A673 (cell line): ENCODE measurements around the gene GPR68. TPM values are rescaled to one million over a fixed set of nuclear protein-coding genes. Genes with fewer than 3 reads are reported as not detected.
"Not testable (repeated sequence)": the region's sequence is repeated elsewhere in the genome, so short reads cannot be mapped to it uniquely, and the experiment has no call there.

Experiments used
- BruUV-seq: library from RNA; stranded (reverse); fragments of 400-500 nt; replicated peaks from 2 replicates; lab custom pipeline; 2021; lab: Mats Ljungman, UMichigan
- CTCF ChIA-PET: fragments of 300-600 bp; sonication (Branson Sonifier 250); formaldehyde crosslinking; loops from one replicate; lab custom pipeline; 2022; ENCODE audit warnings: antibody characterized with exemption; lab: Charles Lee
- POLR2A ChIA-PET: fragments of 300-600 bp; sonication (Branson Sonifier 250); formaldehyde crosslinking; loops from one replicate; lab custom pipeline; 2022; ENCODE audit warnings: antibody characterized with exemption; ENCODE audit not compliant: low non-redundant PET; lab: Charles Lee
- DNase-seq: peaks from one replicate; pipeline ENCODE4 v3.0.0-alpha.2; 2015; ENCODE audit warnings: low spot score
- H3K27ac ChIP-seq: fragments of 200-600 bp; sonication (generic); 2 replicates; pipeline ENCODE4 v1.5.1; 2016; ENCODE audit warnings: mixed run types, low read depth, mild to moderate bottlenecking, mixed read lengths, antibody characterized with exemption, low read length; ENCODE audit not compliant: poor library complexity, severe bottlenecking
- H3K27me3 ChIP-seq: fragments of 200-600 bp; sonication (generic); replicated peaks from 2 replicates; pipeline ENCODE4 v1.6.1; 2017; ENCODE audit warnings: mixed run types, low read depth, mild to moderate bottlenecking, mixed read lengths, antibody characterized with exemption, low read length; ENCODE audit not compliant: insufficient read depth, poor library complexity
- H3K36me3 ChIP-seq: fragments of 200-600 bp; sonication (generic); 2 replicates; pipeline ENCODE4 v1.6.1; 2016; ENCODE audit warnings: mixed run types, mild to moderate bottlenecking, mixed read lengths, antibody characterized with exemption, low read length; ENCODE audit not compliant: insufficient read depth, poor library complexity, severe bottlenecking
- H3K4me1 ChIP-seq: fragments of 200-600 bp; sonication (generic); 2 replicates; pipeline ENCODE4 v1.6.1; 2017; ENCODE audit warnings: mixed run types, mild to moderate bottlenecking, mixed read lengths, antibody characterized with exemption, low read length; ENCODE audit not compliant: insufficient read depth, poor library complexity, severe bottlenecking
- H3K4me3 ChIP-seq: fragments of 200-600 bp; sonication (generic); 2 replicates; pipeline ENCODE4 v1.5.1; 2016; ENCODE audit warnings: low read depth, mixed run types, mild to moderate bottlenecking, mixed read lengths, low read length; ENCODE audit not compliant: poor library complexity, severe bottlenecking
- H3K9me3 ChIP-seq: fragments of 200-600 bp; sonication (generic); 2 replicates; pipeline ENCODE4 v1.6.1; 2016; ENCODE audit warnings: mixed run types, low read depth, mild to moderate bottlenecking, mixed read lengths, antibody characterized with exemption, low read length; ENCODE audit not compliant: poor library complexity, severe bottlenecking
- EZH2 ChIP-seq: fragments of 200-600 bp; sonication (generic); IDR thresholded peaks from 2 replicates; pipeline ENCODE4 v1.6.1; 2017; ENCODE audit warnings: borderline replicate concordance, low read depth, mild to moderate bottlenecking, mixed read lengths, antibody characterized with exemption, low read length; ENCODE audit not compliant: poor library complexity, severe bottlenecking
- intact Hi-C: fragments of 100-400 bp; cut with micrococcal nuclease; formaldehyde crosslinking; loops from one replicate; pipeline ENCODE4 v1.10.0; 2022; ENCODE audit not compliant: unreplicated experiment
- total RNA-seq: library from RNA; stranded (reverse); gene quantifications from 2 replicates; pipeline ENCODE4 v1.2.3, GENCODE V29; 2021
- TF ChIP-seq, protein P1 (sequence below): fragments of 300-800, 200-600 bp; sonication (generic); conservative IDR thresholded peaks from 2 replicates; pipeline ENCODE4 v1.5.1; 2017; ENCODE audit warnings: low read depth, mild to moderate bottlenecking, antibody characterized with exemption, low read length, moderate library complexity, mixed read lengths

Gene GPR68
- total RNA-seq, 1 experiment from 2014 or later: 0.30 TPM

DNA sequence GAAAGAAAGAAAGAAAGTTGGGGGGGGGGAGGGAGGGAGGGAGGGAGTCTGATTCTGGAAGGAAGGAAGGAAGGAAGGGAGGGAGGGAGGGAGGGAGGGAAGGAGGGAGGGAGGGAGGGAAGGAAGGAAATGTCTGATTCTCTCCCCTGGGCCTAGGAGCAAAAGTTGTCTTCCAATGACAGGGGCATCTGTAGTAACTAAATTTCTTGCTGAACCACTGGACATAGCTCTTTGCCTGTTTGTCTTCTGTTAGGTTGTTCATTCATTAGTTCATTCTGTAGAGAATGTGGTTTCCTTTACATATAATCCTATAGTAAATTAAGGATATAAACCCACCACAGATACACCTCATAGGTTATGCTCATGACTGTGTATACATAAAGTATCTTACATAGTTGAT is 59.9 kb downstream of the GPR68 start:
- no peak overlapping the region for H3K4me3 ChIP-seq
- no peaks in the 10 kb centered on the region for H3K27me3 ChIP-seq
- ChIA-PET CTCF (no interaction called here), POLR2A (no interaction called here)
- no peaks in the 10 kb centered on the region for H3K36me3 ChIP-seq
- H3K27ac ChIP-seq: no peak overlapping the region
- intact Hi-C loops: no loop called here
- TF ChIP-seq, protein P1, sequence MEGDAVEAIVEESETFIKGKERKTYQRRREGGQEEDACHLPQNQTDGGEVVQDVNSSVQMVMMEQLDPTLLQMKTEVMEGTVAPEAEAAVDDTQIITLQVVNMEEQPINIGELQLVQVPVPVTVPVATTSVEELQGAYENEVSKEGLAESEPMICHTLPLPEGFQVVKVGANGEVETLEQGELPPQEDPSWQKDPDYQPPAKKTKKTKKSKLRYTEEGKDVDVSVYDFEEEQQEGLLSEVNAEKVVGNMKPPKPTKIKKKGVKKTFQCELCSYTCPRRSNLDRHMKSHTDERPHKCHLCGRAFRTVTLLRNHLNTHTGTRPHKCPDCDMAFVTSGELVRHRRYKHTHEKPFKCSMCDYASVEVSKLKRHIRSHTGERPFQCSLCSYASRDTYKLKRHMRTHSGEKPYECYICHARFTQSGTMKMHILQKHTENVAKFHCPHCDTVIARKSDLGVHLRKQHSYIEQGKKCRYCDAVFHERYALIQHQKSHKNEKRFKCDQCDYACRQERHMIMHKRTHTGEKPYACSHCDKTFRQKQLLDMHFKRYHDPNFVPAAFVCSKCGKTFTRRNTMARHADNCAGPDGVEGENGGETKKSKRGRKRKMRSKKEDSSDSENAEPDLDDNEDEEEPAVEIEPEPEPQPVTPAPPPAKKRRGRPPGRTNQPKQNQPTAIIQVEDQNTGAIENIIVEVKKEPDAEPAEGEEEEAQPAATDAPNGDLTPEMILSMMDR: no peak
- no peak for TF ChIP-seq EZH2
- no TSS peak for BruUV-seq
- H3K4me1 ChIP-seq: no peaks in the 10 kb centered on the region
- no peak for DNase-seq
- no peaks in the 10 kb centered on the region for H3K9me3 ChIP-seq

DNA sequence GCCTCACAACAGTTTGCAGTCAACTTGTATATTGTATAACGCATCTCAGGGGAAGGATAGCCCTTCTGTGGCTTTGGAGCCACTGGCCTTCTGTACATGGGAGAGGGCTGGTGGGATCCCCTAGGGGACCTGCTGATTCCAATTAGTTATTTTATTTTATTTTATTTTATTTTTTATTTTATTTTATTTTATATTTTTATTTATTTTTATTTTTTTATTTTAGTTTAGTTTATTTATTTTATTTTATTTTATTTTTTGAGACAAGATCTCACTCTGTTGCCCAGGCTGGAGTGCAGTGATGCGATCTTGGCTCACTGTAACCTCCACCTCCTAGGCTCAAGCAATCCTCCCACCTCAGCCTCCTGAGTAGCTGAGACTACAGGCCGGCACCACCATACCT is 61.8 kb downstream of the GPR68 start:
- intact Hi-C loops, DNase-seq, H3K27me3 ChIP-seq, BruUV-seq, H3K4me1 ChIP-seq, H3K36me3 ChIP-seq, POLR2A ChIA-PET, H3K27ac ChIP-seq, CTCF ChIA-PET, H3K9me3 ChIP-seq, H3K4me3 ChIP-seq: not testable (repeated sequence)

Other genes with a start within 250 kb of the GPR68 start
- 7.6 and 7.9 TPM in 2 replicates for gene RPS6KA5, start 184.1 kb downstream of the GPR68 start, total RNA-seq
- 26.7 and 36.2 TPM in 2 replicates for gene DGLUCY, start 130.6 kb downstream of the GPR68 start, total RNA-seq
- 36.8 and 49.1 TPM in 2 replicates for gene CCDC88C, start 173.1 kb upstream of the GPR68 start, total RNA-seq